Activated T-helper 1 cell treated with Interleukin-2 at 50 U/mL for 16 hours (primary cell): ENCODE results near the gene WNT16.
"Not testable (repeated sequence)": the region's sequence is repeated elsewhere in the genome, so short reads cannot be mapped to it uniquely, and the experiment has no call there.

Source experiments
- DNase-seq: peaks from one replicate; pipeline ENCODE4 v3.0.0-alpha.2; 2020; ENCODE audit warnings: low read depth

WNT16 gene

GRCh38 chr7:121306565-121306964, 22.2 kb upstream of the WNT16 start:
- no peak for DNase-seq

GRCh38 chr7:121307021-121307574, 21.7 kb upstream of the WNT16 start:
- no peak for DNase-seq

- no peak for DNase-seq
Measured at GRCh38 chr7:121313220-121313792, 15.5 kb upstream of the WNT16 start.

DNA sequence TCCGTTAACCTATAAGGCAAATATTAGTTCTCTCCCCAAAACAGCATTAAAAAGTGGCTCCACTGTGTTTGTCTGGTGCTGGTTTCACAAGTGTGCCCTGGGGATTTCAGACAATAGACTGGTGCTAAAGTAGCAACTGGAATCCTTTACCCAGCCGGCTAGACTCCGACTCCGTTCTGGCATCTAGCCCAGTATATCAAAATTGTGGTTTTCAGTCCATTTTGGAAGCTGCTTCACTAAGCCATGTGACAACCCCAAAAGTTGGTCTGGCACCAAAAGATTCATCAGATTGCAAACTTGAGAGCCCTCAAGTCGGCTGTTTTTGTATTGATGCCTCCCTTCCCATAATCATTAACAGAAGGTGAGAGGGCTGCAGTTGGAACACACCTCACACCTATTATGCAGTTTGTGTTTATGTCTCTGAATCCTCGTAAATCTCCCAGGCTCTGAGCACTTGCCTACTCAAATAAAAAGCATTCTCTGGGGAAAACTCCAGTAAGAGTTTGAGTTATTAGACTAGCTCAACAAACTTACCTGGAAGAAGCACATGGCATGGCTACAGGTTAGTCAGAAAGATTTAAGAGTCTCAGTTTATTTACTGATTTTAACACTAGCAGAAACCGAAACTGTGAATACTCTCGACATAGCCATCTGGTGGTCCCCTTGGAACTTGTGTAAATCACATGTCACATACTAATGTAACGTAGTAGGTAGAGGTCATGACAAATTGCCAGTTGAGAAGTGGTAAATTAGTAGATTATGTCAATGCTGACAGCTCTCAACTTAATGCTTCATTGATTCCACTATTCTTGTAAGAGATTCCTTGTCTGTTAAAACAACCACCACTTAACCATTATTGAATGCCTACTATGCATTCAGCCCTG, 14.8 kb upstream of the WNT16 start:
- no peak for DNase-seq

- not testable (repeated sequence) for DNase-seq
Measured at GRCh38 chr7:121315170-121315569, 13.6 kb upstream of the WNT16 start.

DNA sequence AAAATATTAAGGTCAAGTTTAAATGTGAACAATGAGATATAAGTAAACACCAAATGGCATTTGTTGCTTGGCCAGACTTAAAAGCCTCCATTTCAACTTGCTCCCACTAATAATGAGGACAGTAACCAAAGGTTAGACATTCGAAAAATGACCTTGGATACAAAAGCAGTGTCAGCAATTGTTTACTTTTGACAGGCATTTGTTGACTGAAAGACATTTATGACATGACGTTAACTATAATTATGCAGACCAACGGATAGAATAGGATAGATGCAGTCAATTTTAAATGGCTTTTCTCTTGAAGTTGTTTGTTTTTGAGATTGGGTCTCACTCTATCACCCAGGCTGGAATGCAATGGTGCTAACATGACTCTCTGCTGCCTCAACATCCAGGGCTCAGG, 6.3 kb upstream of the WNT16 start:
- no peak for DNase-seq

DNA sequence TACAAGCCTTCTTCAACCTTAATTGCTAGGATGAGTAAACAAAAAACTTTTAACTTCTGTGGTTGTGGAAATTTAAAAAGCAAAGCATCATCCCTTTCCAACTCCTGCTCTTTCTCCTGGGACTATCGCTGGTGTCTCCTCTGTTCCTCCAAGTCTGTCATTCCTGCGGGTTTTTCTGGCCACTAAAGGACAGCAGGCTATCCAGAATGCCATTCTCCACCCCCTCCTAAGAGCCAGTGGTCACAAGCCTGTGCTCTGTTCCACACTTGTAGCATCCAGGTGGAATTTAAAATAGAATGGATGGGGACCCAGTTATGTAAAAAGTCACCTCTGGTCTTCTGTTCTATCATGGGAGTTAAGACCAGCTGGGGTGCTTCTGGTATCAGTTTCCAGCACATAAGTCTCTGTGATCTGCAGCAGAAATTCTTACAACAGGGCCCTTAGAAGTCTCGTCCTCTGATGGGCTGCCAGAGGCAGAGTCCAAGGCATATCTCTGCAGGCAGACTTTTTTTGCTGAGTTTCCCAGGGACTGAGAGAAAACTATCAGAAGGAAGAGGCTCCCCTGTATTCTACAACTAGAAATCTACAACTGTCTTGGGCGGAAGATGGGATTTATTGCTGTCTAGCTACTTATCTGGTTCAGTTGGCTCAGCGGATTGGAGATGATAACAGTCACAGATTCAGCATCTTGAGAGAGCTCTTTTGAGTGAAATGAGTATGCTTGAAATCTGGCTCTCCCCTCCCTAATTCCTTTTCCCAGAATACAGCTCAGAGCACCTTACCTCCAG, 5.1 kb upstream of the WNT16 start:
- no peak for DNase-seq

- DNase-seq, result no peak
Measured at GRCh38 chr7:121327671-121328070, 1.1 kb upstream of the WNT16 start.

- DNase-seq, result no peak
Measured at GRCh38 chr7:121329191-121330052, 622 bp downstream of the WNT16 start.

GRCh38 chr7:121330053-121330833, 1.4 kb downstream of the WNT16 start:
- no peak for DNase-seq

DNA sequence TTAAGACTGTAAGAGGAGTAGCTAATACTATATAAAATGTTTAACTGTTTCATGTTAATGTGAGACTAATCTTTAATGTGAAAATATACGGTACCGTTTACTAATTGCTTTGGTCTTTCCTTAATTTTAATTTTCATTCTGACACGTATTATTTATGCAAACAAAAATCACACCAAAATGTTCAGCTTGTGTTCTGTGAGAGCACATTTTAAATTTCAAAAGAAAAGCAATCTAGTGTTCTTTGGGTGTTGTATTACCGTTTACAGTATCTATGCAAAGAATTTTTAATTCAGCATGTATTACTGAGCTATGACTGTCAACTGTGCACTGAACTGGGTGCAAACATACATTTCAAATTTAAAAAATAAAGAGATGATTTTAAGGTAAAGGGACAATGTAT, 2.2 kb downstream of the WNT16 start:
- no peak for DNase-seq

DNA sequence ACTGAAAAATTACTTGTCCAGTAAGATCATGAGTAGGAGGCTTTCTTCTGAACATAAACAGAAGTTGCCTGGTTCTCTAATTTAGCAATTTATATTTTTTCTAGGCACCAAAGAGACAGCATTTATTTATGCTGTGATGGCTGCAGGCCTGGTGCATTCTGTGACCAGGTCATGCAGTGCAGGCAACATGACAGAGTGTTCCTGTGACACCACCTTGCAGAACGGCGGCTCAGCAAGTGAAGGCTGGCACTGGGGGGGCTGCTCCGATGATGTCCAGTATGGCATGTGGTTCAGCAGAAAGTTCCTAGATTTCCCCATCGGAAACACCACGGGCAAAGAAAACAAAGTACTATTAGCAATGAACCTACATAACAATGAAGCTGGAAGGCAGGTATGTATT, 2.8 kb downstream of the WNT16 start:
- DNase-seq, result no peak

DNA sequence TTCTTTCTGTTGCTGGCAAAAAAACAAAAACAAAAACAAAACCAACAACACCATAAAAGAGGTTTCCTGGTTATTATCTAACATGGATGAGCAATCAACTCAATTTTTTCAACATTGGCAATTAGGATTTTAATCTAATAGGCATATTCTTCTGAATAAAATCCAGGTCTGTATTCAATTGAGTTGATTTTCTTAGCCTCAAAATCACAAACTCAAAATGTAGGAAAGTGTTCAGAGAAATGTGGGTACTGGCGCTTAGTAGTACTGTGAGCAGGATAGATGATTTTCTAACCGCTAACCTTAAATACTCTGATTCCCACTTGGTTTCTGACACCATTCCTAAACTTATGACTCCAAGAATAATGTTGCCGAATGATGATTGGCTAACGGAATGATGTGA, 5.6 kb downstream of the WNT16 start:
- no peak for DNase-seq

DNA sequence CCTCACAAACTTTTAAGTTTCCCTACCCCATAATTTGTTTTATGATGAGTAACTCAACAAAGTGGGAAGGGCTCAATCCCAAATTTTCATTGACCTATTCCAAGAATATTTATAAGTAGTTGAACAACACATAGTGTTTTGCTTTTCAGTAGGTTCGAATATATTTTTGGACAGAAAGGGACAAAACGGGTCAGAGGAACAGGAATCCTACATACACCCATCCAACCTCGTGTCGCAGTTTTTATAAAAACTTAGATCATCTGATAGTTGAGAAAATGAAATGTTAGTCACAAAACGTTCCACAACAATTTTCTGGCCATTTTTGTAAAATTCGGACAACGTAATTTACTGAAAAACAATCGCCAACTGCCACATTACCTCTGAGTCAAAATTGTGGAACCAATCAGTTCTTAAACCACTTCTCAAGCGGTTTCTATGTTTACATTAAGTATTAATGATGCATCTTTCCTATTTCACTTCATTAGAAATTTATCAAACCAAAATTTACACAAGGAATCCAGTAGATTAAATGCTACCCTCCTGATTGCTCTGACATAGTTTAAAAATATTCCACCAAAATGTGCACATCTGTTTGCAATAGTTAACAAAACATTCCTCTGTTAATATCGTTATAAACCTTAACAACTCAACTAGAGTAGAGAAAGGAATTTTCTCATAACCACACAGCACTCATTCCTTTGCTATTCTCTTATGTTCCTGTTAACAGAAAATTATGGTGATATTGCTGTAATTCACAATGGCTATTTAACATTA, 6.3 kb downstream of the WNT16 start:
- no peak for DNase-seq

- no peak for DNase-seq
Measured at GRCh38 chr7:121336579-121336978, 7.8 kb downstream of the WNT16 start.

DNA sequence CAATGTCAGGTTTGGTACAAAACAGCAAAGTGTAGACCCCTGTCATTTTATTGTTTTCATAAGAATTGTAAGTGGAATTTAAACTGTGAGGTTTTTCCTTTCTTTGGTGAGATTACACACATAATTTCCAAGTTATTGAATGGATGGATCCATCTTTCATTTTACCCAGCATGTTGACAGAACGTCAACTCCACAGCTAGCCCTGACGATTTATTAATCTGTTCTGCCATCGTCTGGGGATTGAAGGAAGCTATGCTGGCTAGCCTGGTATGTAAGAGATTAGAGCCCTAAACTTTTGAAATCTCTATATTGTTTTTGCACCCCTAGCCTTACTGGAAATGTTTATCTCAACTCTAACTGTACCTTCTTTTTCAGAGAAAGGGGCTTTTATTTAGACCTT, 8.6 kb downstream of the WNT16 start:
- no peak for DNase-seq

DNA sequence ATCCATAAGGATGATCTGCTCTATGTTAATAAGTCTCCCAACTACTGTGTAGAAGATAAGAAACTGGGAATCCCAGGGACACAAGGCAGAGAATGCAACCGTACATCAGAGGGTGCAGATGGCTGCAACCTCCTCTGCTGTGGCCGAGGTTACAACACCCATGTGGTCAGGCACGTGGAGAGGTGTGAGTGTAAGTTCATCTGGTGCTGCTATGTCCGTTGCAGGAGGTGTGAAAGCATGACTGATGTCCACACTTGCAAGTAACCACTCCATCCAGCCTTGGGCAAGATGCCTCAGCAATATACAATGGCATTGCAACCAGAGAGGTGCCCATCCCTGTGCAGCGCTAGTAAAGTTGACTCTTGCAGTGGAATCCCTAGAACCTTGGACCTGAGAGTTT, 10.3 kb downstream of the WNT16 start:
- DNase-seq, result no peak

DNA sequence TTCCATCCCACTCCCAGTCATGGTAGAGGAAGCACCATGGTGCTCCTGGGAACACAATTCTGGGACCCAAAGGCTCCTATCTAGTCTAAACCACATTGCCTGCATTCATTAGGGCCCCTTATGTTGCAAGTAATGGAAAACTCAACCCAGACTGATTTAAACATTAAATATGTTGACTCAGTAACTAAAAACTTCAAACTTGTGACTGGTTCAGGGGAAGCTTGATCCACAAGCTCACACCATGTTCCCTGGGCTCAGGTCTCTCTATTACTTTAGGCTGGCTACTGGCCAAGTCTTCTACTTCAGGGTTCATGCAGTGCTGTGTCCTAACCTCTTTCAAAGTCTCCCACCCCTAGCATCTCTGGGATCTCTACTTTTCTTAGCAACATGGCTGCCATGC, 13.1 kb downstream of the WNT16 start:
- DNase-seq, result no peak

GRCh38 chr7:121342631-121343030, 13.8 kb downstream of the WNT16 start:
- no peak for DNase-seq

DNA sequence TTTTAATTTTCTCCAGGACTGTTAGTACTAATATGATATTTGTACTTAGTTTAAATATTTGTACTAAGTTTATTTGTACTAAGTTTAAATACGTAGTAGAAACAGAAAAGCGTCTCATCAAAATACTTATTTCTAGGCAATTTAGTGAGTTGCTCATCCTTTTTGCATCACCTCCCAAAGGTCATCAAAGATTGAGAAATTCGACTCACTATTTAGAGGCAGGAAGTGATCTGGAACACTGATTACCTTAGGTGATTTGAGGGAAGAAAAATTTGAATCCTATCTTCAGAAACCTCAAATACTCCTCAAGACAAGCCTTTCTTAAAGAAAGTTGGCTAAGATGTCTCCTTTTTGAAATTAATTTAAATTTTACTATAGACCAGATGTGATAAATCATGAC, 14.5 kb downstream of the WNT16 start:
- DNase-seq, result no peak
